Kidney tubule cell (primary cell): Measurements from ENCODE around the gene KCNK2.

ENCODE experiments used
- DNase-seq: peaks from one replicate; pipeline ENCODE4 v3.0.0-alpha.2; 2018; ENCODE audit warnings: low spot score

Gene KCNK2

GRCh38 chr1:215256936-215257679 is 174.6 kb downstream of the KCNK2 start:
- no peak for DNase-seq

GRCh38 chr1:215260711-215261110 is 178.2 kb downstream of the KCNK2 start:
- DNase-seq: no peak

- DNase-seq: no peak
These were observed 179.6 kb downstream of the KCNK2 start for GRCh38 chr1:215262106-215262505.

- DNase-seq: no peak
These were observed 181.1 kb downstream of the KCNK2 start for GRCh38 chr1:215263636-215264035.

- DNase-seq: no peak
These were observed 182.1 kb downstream of the KCNK2 start for GRCh38 chr1:215264649-215265048.

- no peak for DNase-seq
These were observed 185.0 kb downstream of the KCNK2 start for GRCh38 chr1:215267495-215267894.

- DNase-seq: no peak
These were observed 187.4 kb downstream of the KCNK2 start for GRCh38 chr1:215269955-215270354.

- peak; percentile 70 for DNase-seq
These were observed 191.4 kb downstream of the KCNK2 start for GRCh38 chr1:215273838-215274516.

- DNase-seq: no peak
These were observed 194.0 kb downstream of the KCNK2 start for GRCh38 chr1:215276582-215276981.

GRCh38 chr1:215277532-215277931 is 195.0 kb downstream of the KCNK2 start:
- DNase-seq: no peak

GRCh38 chr1:215279682-215280081 is 197.1 kb downstream of the KCNK2 start:
- DNase-seq: peak; percentile 54

- peak; percentile 40 for DNase-seq
These were observed 200.0 kb downstream of the KCNK2 start for GRCh38 chr1:215282557-215282956.

GRCh38 chr1:215285013-215285800 is 202.7 kb downstream of the KCNK2 start:
- no peak for DNase-seq
